Glutamatergic neuron (in vitro differentiated cells): ENCODE measurements around the gene S100A12. TPM values are rescaled to one million over a fixed set of nuclear protein-coding genes. Genes with fewer than 3 reads are reported as not detected.

Experiments used
- total RNA-seq: library from RNA; stranded (reverse); fragmentation: NEBNext Ultra II Directional; extraction: Animal tissue kit (Norgen Biotek cat#: 25700); gene quantifications from one replicate; pipeline ENCODE4 v1.2.1, GENCODE V29; 2021; ENCODE audit not compliant: unreplicated experiment

The S100A12 gene
- total RNA-seq, 1 donor from 2014 or later: not detected

Other genes with a start within 250 kb of the S100A12 start
- not detected for gene SPRR2G, start 224.7 kb downstream of the S100A12 start, total RNA-seq
- gene LELP1, start 172.2 kb downstream of the S100A12 start, total RNA-seq: not detected
- gene PRR9, start 158.0 kb downstream of the S100A12 start, total RNA-seq: not detected
- gene LORICRIN, start 115.9 kb downstream of the S100A12 start, total RNA-seq: not detected
- not detected for gene PGLYRP3, start 62.7 kb downstream of the S100A12 start, total RNA-seq
- not detected for gene PGLYRP4, start 26.8 kb downstream of the S100A12 start, total RNA-seq
- gene S100A9, start 17.8 kb downstream of the S100A12 start, total RNA-seq: not detected
- gene S100A8, start 15.5 kb upstream of the S100A12 start, total RNA-seq: not detected
- not detected for gene S100A7A, start 40.9 kb upstream of the S100A12 start, total RNA-seq
- gene S100A7, start 85.0 kb upstream of the S100A12 start, total RNA-seq: not detected
- 41.9 TPM for gene S100A6, start 160.4 kb upstream of the S100A12 start, total RNA-seq
- not detected for gene S100A5, start 165.3 kb upstream of the S100A12 start, total RNA-seq
- gene S100A4, start 170.2 kb upstream of the S100A12 start, total RNA-seq: 4.7 TPM
- not detected for gene S100A3, start 173.6 kb upstream of the S100A12 start, total RNA-seq
- 1.1 TPM for gene S100A2, start 190.2 kb upstream of the S100A12 start, total RNA-seq
- gene S100A16, start 237.5 kb upstream of the S100A12 start, total RNA-seq: 1.1 TPM
- not detected for gene S100A14, start 240.7 kb upstream of the S100A12 start, total RNA-seq